ENCODE results near the gene RASSF4. TPM values are rescaled to one million over a fixed set of nuclear protein-coding genes. Genes with fewer than 3 reads are reported as not detected.
A peak's percentile ranks its signal among the peaks of the same experiment; 100 is the strongest.

The RASSF4 gene
- total RNA-seq, 1 donor from 2014 or later: 608 TPM

DNA sequence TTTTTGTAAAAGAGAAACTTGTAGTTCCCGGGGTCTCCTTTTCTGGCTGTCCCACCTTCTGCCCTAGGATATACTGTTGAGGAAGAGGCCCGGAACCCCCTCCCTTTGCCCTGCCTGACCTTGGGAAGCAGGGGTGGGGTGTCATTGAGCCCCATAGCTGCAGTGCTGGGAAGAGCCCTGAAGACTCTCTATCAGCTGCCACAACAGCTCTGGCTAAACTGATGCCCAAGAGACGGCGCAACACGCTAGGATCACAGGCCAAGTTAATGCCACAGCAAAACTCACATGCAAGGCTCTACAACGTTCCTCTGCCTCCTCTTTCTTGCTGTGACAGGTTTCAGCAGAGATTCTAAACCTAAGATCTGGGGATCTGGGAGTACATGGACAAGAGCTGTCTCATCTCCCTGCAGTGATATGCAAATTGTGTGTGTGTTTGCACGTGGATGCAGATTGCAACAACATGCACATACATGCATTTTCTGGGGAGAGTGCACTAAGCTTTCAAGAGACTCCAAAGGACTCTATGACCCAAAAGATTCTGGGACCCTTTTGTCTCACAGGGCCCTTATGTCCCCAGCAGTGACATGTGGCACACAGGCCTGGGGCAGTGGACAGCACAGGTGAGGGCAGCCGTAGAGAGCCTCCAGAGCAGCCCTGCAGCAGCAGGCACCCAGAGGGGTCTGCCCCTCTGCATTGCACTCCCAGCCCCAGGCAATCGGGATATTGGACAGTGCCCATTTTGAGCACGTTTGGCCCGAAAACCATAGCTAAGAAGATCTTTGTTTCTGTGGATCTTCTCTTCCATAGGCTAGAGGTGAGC, 2.5 kb downstream of the RASSF4 start:
- DNase-seq (ENCODE audit: low read depth): peak; percentile 84

DNA sequence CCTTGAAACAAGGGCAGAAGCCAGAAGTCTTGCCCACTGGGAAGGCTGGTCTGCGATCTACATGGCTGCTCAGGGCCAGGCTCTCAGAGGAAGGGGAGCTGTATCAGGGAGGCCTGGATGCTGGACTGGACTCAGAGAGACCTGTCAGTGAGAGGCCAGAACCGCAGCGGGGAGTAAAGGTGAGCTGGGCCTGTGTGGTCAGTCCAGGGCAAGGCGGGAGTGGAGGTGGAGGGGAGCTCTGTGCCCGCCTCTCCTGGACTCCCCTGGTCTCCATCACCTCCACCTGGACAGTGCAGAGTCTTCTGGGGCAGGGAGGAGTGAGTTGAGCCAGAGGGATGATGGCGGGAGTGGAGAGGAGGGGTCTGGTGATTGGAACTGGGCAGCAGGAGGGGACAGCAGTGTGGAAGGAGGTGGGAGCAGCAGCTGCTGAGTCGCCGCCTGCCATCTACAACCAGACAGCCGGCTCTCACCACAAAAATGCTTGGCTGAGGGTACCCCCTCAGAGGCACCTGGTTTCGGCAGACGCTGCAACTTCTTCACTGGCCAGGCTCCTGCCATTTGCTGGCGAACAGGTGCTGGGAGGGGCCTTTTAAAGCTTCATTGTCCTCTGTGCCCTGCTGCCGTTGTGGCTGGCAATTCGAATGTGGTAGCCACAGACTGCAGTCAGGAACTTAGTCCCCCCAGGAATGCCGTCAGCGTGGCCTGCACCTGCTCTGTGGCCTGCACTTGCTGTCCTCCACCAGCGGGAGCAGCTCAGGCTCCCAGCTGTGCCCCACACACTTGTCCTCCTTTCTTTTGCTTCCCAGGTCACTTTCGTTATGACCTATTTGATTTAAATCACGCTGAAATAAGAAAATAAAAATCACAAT, 3.5 kb downstream of the RASSF4 start:
- DNase-seq (ENCODE audit: low read depth): peak; percentile 99

DNA sequence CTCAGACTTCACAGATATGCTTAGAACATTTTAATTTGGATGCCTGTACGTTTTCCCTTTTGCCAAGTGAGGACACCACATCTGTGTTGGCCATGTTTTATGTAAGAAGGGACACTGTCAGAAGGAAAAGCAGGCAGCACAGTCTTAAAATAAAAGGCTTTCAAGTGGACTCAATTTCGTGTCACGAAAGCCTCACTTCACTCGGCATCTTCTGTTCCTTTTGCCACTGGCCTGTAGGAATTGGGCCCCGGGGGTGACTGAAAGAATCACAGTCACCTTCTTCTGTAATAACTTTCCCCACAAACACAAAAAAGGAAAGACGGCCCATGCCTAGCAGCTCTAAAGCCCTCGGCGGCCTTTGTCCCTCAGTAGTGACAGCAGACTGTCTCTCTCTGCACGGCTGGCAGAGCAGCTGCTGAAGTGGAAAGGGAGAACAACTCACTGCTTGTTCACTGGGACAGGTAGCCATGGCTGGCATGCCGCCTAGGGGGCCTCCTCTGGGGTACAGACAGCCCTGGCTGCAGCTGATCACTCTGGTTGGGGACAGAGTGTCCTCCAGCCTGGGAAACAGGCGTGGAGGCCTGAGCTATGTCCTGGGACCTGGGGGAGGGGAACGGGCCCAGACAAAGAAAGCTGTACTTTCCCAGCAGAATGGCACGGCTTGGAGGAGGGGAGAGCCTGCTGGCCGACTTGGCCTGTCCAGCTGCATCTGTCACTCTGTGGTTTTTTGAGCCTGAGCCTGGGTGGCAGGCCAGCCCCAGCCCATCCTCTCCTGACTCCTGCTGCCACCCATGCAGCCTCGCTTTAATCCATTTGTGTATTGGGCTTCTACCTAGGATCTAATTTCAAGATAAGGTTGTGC, 4.4 kb downstream of the RASSF4 start:
- peak; percentile 99 for DNase-seq (ENCODE audit: low read depth)

DNA sequence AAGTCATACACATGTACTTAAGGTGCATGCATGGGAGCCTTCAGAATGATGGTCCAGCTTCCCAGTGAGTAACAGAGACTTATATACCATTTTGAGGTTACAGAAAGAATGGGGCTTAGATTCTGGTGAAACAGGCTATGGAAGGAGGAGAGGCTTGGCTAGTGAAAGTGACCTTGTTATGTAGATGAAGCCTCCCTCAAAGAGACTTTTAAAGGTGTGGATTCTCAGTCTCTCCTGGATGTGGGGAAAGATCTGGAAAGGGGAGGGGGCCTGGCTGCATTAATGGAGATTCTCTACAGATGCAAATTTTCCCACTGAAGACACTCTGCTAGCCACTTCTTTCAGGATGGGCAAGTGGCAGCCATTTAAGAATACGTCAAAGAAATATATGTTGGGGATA, 5.5 kb downstream of the RASSF4 start:
- no peak for DNase-seq (ENCODE audit: low read depth)

DNA sequence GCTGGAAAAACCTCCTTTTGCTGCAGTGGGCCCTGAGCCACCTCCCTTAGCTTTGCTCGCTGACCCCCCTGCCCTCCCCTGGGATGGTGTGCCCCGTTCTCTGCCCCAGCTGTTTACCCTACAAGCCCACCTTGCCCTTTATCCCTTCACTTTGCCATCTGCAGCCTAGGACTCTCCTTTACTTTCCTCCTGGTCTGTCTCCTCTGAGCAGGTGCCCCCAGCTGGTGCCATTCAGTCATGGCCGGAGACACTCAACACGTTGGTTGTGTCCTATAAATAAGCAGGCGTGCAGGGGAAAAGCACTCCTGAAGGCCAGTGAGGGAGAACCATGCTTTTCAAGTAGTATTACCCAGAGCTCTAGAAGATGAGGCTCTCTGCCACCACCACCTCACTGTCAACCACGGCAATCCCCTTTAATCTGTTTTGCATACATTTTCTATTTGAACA, 6.1 kb downstream of the RASSF4 start:
- peak; percentile 86 for DNase-seq (ENCODE audit: low read depth)

DNA sequence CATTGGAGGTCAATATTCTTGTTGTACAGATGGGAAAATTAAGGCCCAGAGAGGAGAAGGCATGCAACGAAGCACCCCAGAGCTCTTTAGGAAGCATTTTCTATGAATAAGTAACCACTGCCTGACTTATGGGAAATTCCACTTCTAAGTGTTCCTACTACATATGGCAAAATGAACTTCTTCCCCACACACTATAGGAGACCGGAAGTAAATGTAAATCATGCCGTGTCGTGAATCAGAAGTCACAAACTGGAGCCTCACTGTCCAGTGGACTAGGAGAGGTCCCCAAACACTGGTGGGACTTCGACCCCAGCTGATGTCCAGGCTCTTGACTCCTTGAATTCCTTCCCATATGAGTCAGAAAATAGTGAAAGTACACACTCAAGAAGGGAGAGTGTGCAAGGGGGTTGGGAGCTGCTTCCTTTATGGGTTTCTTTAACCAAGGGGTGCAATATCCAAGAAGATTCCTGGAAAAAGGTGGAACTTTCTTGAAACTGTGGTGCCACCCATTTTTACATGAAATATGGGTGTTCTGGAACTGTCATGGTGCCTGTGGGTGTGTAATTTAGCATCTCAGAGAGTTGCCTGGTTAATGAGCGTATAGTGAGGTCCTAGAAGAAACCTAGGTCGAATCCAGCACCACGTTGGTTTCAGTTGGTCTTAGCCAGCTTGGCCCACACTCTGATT, 6.7 kb downstream of the RASSF4 start:
- DNase-seq (ENCODE audit: low read depth): peak; percentile 47

DNA sequence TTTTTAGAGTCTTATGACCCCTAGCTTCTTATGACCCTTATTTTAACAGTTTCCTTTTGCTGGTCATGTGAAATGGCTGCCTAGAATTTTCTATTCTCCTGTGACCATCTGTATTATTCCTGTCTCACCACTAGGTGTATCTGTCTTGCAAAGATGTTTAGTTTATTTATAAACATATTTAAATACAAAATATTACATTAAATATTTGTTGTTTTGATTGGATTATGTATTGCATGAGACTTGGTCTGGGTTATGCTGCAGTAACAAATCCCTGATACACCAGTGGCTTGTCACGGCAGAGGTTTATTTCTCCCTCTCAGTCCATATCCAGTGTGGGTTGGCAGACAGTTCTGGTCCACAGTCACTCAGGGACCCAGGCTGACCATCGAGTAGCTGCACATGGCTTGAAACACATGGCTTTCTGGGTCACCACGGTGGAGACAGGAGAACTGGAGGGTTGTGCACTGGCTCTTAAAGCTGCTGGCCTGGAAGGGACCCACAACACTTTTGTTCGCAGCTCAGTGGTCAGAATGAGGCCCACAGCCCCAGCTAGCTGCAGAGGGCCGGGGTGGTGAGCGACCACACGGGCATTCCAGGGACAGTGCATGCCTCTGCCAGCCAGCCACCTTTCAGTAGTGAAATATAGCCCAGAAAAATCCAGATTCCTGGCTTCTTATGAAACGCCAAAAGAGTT, 7.4 kb downstream of the RASSF4 start:
- DNase-seq (ENCODE audit: low read depth): peak; percentile 90

DNA sequence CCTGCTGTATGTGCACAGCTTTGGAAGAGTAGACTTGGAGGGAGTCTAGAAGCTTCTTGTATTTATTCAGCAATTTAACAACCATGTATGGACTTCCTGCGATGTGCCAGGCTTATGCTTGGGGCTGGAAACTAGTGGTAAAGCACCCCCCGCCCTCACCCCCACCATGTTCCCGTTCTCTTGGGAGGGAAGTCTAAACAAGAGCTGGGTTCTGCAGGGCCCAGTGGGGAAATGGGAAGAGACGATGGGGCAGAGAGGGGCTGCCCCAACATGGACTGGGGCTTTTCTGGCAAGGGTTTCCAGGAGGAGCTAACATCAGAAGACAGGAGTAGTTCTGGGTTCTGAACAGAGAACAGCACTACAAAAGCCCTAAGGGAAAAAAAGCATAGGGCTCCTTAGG, 8.0 kb downstream of the RASSF4 start:
- DNase-seq (ENCODE audit: low read depth): peak; percentile 46

DNA sequence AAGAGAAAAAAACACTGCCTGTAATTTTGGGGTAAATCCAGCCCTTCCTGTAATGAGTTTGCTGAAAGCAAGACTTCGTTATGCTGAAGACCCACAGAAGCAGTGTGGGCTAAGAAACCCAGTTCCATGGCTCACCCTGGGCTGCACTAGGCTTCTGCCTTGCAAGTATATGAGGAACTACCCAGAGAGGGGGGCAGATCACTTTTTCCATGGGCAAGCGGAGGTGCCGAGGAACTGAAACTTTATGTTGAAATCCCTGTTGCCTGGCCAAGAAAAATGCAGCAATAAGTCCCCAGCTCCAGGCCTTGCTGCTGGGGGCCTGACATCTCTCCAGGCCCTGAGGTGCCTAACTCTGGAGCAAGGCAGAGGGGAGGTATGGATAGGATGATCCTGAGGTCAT, 8.5 kb downstream of the RASSF4 start:
- no peak for DNase-seq (ENCODE audit: low read depth)

DNA sequence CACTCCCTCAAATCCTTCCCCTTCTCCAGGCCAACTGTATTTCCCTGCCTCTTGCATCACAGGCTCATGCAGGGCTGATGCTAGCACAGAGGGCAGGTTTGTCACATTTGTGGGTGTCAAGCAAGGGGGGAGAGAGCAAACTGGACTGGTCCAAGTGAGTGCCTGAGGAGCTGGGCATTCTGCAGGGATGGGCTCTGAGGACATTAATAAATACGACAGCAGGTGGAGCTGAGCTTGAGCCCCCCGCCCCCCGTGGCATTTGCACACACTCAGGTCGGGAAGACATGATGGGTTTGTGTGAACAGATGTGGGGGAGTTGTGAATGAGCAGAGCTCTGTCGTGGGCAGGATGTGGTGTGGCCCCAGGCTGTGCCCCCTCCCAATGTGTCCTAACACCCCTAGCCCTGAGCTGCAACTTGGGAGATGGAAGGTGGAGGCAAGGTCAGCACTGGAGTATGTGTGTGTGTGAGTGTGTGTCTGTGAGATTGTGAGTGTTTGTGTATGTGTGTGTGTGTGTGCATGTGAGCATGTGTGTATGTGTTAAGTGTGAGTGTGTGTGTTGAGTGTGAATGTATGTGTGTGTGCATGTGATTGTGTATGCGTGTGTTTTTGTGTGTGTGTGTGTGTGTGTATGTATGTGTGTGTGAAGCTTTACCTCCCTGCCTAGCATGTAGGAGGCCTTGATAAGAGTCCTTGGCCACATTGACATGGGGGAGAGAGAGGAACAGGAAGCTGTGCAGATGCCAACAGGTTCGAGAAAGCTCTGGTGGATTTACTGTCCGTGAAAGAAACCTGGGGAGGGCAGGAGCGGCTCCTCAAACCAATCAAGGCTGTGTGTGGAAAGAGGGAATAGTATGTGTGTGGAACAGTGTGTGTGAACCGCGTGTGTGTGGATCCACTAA, 9.1 kb downstream of the RASSF4 start:
- DNase-seq (ENCODE audit: low read depth): peak; percentile 69

DNA sequence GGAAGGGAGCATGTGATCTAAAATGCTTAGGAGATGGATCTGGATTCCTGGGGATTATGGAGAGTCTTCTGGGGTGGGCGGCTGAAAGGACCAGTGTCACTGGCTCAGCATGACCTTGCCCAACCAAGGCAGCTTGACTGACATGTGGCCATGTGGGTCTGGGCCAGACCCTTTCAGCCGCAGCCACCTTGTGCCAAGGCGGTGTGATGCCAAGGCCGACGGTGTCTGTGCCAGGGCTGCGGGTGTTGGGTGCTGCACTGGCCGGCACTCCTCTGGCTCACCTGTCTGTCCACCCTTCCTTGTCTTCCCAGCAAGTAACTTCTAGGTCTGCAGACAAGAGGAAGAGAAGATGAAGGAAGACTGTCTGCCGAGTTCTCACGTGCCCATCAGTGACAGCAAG, 10.3 kb downstream of the RASSF4 start:
- no peak for DNase-seq (ENCODE audit: low read depth)

DNA sequence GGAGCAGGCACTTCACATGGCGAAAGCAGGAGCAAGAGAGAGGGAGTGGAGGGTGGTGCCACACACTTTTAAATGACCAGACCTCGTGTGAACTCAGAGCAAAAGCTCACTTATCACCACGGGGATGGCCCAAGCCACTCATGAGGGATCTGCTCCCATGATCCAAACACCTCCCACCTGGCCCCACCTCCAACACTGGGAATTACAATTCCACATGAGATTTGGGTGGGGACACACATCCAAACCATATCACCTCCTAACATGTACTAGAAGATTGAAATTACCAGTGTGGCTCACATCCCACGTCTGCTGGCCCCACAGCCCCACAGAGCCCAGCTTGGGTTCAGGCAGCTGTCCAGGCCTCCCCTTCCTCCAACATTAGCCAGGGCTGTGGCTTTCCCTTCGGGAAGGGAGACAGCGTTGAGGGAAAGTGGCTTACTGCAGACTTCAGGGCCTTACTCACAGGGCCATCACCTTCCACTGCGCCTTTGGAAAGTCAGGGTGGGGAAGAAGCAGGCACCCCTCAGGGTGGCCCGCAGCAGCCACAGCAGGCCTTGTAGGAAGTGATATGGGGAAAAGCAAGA, 11.3 kb downstream of the RASSF4 start:
- peak; percentile 65 for DNase-seq (ENCODE audit: low read depth)

DNA sequence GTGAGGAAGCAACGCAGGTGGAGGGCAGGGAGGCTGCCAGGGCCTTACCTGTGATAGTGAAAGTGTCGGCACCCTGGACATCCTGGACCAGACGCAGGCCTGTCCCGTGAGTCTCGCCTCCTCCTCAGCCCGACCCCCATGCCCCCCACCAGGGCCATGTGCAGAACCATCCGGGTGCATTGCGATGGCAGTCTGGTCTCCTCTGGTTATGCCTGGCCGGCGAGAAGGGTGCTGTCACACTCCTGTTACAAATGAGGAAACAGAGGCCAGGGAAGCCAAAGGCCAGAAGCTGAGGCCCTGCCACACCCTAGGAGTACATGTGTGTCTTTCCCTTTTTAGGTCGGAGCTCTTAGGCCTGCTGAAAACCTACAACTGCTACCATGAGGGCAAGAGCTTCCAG, 11.8 kb downstream of the RASSF4 start:
- DNase-seq (ENCODE audit: low read depth): no peak

DNA sequence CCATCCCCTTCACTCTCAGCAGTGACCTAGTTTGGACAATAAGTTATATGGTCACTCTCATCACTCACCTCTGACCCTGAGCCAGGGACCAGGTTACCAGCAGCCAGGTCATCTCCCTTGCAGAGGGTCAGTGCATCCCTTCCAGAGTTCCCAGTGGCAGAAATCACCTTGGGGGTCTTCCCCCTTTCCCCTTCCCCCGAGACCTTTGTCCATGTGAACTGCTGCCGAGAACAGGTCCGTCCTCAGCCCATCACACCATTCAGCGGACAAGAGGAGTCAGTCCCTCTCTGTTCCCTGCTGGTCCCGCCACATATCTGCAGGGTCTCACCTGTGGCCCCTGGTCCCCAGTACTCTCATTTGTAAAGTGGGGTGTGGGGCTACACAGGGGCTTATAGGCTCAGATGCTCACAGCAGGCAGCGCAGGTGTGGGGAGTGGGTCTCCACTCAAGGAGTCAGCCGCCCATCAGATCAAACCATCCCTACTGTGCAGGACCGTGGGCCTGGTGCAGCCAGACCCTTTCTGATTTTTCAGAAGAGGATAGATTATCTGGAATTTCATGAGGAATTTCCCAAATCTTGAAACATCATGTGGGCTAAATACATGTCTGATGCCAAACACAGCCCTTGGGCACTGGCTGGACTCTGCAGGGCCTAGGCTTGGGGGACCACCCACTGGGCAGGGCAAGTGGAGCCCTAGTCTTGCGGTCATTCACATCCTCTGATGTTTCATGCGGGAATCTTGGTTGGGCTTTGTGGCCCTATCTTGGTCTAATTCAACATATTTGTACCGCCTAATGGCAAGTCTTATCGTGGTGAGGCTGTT, 12.5 kb downstream of the RASSF4 start:
- DNase-seq (ENCODE audit: low read depth): no peak

DNA sequence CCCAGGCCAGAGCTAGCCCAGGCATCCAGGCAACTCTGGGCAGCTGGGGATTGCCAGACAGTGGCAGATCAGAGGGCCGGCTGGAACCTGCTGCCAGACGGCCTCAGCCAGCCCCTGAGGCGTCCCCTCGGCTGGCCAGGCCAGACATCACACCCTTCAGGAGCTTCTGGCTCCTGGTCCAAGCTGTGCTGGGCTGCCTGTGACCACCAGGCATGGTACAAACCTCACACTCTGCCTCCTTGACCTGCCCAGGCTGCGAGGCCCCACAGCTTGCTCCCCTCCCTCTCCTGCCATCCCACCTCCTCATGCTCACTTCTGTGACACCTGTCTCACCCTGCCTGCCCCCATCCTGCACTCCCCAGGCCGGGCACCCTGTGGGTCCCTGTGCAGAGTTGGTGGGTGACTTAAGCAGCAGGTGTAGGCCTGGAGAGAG, 13.3 kb downstream of the RASSF4 start:
- no peak for DNase-seq (ENCODE audit: low read depth)

DNA sequence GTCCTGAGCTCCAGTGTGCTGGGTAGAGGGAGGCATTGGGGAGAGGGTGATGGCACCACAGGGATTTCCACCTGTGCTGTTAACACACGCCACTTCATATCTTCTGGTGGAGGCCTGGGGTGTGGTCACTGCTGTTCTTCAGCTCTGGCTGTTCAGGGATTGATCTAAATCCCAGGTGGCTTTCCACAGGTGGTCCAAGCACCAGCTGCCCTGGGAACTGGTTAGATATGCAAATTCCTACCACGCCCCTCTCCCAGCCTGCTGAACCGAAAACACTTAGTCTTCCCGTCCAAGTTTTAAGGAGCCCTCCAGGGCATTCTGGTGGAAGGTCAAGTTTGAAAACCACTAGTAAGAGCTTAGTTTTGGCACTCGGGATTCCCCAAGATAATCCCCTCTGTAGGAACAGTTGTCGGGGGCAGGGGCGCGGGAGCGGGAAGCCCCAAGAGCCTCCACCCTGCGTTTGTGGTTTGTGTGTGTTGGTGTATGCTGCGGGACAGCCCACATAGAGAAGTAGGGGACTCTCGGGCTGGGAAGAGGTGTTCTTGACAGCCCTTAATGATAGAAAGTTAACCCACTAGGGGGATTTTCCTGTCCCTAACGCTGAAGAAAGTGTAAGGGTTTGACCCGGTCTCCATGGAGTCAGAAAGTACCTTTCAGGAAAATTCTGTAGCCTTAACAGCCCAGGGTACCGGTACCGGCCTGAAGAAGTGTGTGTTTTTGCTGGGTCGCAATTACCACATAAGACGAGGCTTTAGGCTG, 13.9 kb downstream of the RASSF4 start:
- peak; percentile 84 for DNase-seq (ENCODE audit: low read depth)

DNA sequence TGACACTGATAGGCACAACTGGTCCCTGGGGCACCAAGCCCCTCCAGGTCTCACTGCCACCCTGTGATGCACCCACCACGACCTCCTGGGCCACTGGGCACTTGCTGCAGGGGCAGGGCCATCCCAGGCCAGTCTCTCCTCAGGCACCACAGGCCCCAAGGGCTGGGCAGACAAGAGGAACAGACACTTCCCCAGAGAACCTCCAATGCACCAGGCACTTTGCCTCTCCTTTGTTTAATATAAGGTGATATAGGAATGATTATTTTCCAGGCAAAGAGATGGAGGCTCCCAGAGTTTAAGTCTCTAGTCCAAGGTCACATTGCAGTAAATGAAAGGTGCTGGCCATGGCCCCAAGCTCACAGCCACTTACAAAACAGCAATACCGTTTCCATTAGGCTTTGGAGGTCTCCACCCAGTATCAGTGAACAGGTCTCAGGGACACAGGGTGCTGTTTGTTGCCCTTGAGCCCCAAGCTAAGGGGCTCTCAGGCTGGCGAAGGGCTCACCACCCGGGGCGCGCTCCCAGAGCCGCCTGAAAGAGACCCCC, 14.6 kb downstream of the RASSF4 start:
- DNase-seq (ENCODE audit: low read depth): no peak

All from myocyte (in vitro differentiated cells).